ENCODE data around the gene PTGIR.

GRCh38 chr19:46635920-46636761 lies 11.3 kb upstream of the PTGIR start, which contains the start of gene GNG8:
- TF ChIP-seq POLR2A (IDR thresholded peaks at IDR 0.05): no peak
- TF ChIP-seq CTCF (IDR thresholded peaks at IDR 0.05): no peak
- TF ChIP-seq POLR2AphosphoS5 (IDR thresholded peaks at IDR 0.05; ENCODE audit: insufficient read depth in 1 of 2, low read depth in 1 of 2): no peak

Measured in vagina (tissue), 2 donors.